GM15510 (cell line): ENCODE measurements around the gene MACO1.
"Not testable (repeated sequence)": the region's sequence is repeated elsewhere in the genome, so short reads cannot be mapped to it uniquely, and the experiment has no call there.

ENCODE experiments used
- POLR2A ChIP-seq: IDR thresholded peaks from 3 replicates; pipeline ENCODE4 v1.6.1; 2011; ENCODE audit warnings: borderline replicate concordance; ENCODE audit not compliant: insufficient read length; ENCODE audit errors: extremely low read depth

The MACO1 gene, protein sequence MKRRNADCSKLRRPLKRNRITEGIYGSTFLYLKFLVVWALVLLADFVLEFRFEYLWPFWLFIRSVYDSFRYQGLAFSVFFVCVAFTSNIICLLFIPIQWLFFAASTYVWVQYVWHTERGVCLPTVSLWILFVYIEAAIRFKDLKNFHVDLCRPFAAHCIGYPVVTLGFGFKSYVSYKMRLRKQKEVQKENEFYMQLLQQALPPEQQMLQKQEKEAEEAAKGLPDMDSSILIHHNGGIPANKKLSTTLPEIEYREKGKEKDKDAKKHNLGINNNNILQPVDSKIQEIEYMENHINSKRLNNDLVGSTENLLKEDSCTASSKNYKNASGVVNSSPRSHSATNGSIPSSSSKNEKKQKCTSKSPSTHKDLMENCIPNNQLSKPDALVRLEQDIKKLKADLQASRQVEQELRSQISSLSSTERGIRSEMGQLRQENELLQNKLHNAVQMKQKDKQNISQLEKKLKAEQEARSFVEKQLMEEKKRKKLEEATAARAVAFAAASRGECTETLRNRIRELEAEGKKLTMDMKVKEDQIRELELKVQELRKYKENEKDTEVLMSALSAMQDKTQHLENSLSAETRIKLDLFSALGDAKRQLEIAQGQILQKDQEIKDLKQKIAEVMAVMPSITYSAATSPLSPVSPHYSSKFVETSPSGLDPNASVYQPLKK

DNA sequence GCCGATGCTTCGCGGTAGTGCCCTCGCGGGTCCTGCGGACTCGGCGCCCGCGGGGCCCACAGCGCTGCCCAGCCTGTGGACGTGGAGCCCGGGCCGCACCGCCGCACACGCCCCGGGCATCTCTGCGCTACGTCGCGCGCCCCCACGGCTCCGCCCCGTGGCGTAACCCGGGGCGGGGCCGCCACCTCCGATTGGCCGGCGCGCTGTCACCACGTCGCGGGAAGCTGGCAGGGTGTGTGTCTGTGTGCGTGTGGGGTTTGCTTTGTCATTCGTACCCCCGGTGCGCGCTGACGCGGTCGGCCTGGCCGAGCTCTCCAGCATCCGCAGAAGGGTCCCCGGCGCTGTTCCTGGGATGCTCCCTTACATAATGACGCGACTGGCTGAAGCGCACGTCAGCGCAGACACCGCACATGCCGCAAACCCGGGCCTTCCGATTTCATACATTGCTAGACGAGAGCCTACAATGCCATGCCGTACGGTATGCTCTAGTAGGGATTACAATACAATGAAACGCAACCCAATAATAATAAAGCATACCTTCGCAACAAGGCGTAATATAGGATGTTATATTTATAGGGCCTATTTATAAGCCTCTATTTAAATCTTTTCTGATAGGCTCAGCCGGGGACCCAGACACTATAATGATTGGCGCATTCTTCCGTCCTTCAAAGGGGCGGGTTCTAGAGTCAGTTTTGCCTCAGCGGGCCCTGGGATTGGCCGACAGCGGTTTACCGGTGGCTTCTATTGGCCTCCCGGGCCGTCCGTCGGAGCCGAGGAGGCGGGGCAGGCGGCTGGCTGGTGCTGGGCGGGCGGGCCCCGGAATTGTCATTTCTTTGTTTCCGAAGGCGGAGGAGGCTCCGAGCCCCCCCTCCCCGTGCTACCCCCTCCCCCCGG, at the start of gene MACO1:
TSS of gene MACO1 (plus strand) at position 825 of the 894 bp plus-strand sequence. CDS start 202 bp downstream, outside the sequence.
- TF ChIP-seq POLR2A, result peak; percentile 82

DNA sequence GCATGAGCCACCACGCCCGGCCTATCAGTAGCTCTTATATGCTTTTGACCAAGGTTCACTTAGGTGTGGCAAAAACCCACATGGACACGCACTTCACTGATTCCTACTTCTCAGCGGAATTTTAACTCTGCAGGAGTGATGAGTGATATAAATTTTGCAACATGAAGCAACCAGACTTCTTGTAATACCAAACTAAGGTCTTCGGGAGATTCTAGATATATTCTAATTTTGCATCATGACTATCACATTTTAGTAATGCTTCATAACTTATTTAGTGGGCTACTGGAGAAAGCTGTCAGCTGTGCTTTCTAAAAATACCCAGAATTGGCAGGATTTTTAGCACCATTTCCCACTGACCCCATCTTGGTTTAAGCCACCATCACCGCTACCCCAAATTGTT, 37.9 kb upstream of the MACO1 start:
- no peak for TF ChIP-seq POLR2A

DNA sequence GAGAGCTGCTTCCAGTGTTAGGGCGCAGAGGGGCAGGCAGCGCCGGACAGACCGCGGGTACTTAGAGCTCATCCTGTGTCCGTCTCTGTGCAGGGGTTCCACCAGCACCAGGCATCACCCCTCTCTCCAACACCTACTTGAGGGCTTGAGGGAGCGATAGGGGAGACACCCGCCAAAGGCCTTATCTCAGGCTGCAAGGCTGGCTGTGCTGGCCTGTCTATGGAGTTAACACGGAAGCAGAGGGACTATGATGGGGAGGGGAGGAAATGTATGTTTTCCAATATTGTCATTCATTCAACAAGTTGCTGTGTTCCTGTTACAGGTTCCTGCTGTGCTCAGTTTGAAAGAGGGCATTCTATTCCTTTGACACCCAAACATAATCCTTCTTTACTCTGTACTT, 10.0 kb upstream of the MACO1 start, which contains the start of gene RHCE:
TSS of gene RHCE (minus strand) at position 111 of the 400 bp plus-strand sequence. CDS start at position 72, 39 bp downstream.
- not testable (repeated sequence) for TF ChIP-seq POLR2A

DNA sequence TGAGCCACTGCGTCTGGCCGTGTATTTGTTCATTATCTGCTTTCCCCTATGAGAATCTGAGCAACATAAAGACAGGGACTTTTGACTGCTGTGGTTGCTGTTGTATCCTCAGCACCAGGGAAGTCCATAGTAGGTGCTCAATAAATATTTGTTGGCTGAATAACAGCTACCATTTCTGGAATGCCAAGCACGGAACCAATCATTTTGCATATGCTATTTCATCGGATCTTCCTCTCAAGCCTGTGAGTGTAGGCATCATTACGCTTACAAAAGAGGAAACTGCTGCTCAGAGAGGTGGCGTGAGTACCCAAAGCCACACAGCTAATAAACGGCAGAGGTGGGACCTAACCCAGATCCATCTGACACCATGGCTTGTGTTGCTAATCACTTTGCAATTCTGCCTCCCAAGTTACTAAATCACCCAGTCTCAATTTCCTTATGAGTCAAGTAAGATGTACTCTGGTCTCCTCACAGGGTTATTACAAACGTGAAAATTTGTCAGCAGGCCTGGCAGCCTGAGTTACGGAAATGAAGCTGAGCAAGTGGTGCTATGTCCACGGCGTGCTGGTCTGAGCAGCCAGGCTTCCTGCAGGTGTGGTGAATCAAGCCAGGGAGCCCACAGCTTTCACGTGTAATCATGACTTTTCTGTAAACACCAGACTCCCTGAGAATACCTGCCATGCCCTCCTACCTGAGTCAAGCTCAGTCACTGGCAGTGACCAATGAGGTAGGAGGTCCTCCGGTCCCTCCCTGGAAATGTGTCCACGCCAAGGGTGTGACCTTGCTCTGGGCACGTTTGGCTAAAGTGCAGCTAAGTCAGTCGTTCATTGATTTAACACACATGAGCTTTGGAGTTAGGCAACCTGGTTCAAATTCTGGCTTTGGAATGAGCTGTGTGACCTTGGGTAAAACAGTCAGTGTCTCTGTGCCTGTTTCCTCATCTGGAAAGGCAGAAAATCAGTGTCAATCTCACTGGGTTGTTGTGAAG, 5.3 kb upstream of the MACO1 start:
- no peak for TF ChIP-seq POLR2A

DNA sequence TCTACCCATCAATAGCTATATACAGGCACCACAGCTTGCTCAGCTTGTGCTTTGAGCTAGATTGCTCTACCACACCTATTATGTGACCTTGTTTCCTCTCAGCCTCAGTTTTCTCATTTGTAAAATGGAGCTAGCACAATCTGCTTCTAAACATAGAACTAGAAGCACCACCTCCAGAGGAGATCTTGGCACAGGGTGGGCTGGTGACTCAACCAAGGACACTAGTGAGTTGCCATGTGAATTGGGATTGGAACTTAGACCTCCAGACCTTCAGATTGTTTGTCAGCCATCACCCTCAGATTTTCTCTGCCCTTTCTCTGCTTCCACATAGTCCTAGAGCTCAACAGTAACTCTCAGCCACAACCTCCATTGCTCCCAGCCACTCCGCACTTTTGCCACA, 3.0 kb upstream of the MACO1 start:
- TF ChIP-seq POLR2A, result no peak

DNA sequence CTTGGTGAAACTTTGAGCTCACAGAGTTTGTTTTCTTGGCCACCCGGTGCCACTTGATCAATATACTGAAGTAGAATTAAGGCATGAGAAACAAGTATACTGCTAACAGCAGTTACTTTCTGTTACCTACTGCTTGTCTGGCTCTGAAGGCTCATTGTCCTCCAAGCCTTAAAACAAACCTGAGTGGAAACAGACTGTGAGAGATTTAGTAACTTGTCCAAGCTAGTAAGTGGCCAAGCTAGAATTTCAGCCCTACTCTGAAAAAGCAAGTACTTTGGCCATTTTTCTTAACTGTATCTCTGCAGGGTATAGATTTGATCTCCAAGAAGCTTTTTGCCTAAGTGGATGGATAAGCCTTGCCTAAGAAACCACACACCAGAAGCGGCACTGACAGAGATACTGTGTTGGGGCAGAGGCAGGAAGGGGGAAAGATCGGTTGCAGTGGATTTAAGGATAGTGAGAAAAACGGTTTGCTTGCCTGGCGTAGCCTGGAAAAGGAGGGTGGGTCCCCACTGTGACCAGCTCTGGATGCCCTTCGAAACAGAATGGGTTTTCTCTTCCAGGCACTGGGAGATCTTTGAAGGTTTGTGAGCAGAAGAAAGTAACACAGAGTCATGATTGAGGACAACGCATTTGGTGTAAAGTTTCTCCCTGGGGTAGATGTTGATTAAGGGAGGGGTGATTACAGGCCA, 2.1 kb upstream of the MACO1 start:
- no peak for TF ChIP-seq POLR2A

DNA sequence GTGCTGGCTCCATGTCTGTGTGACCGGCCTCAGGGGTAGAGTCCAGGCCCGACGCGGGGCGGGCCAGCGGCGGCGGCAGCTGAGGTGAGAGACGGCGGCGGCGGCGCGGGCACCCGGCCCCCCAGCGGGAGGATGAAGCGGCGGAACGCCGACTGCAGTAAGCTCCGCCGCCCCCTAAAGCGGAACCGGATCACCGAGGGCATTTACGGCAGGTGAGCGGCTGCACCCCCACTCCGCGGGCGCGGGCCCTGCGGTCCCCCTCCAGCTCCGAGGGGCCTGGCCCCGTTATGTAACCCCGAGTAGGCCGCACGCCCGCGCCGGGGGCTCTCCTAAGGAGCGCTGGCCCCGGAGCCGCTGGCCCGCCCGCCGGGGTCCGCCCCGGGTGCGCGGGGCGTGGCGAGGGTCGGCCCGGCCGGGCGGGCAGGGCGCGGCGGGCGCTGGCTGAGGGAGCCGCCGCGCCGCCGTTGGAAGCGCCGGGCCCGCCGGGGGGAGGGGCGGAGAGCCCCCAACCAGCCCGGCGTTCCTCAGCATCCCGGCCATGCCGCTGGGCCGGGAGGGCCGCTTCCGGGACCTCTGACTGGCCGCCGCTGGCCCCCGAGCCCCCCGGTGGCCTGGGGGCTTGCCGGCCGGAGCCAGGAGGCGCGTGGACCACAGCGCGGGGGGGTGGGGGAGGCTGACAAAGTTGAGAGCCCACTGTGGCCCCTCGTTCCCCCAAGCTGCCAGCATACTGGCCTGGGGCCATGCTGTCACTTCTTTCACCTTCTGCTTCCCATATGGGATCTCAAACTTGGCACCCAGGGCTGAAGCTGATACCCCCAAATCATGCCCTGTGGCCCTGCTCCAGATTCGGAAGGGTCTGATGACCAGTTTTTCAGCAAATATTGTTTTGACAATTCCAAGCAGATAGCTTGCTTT, 527 bp downstream of the MACO1 start:
- TF ChIP-seq POLR2A, result no peak

DNA sequence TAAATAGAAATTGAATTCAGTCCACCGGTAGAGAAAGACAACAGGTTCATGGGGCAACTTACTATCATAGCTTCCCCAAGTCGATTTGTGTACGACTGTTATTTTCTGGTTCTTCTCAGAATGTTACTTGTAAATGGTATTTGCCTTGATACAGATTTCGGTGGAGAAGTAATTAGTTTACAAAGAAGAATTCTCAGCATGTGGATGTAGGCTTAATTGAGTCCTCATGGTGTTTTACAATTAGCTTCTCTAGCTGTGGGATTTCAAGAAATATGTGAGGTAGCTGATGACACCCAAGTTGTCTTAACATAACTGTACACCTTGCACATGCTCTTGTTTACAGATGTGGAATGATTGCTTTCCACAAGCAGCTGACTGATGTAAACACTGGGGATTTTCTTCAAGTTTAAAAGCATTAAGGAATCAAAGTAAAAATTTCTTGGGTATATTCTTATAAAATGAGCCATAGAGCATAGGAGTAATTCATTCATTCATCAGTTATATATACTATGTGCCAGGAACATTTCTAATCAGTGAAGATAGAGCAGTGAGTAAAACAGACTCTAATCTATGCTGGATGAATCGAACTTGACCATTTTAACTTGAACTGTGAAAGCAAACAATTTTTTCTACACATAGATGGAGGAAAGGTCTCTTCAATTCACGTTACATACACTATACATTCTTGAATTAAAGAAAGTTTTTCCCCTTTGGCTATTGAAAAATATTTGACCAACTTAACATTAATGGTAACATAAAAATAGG, 1.4 kb downstream of the MACO1 start:
- TF ChIP-seq POLR2A, result no peak

DNA sequence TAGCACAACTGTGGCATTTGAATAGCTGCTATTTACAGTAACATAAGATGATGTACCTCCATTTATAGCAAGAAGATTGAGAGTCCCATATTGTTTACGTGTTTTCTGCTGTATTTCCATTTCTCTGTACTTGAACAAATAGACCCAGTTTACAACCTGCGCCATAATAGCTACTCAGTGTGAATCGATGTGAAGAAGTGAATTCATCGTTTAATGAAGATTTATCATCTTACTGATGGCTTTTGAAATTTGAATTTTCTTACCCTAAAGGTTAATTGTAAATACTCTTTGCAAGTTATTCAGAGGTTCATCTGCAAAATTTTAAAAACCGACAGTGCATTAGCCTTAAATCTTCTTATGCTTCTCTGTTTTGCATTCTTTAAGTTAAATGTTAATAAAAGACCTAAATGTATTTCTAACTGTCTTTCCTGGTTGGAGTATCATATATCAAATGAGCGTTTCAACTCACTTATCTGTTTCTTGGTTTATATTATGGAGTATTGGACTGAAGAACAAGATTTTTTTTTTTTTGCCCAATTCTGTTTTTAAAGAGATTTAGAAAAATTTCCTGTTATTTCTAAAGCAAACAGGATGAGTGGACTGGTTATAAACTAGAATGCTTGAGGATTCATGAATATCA, 2.2 kb downstream of the MACO1 start:
- no peak for TF ChIP-seq POLR2A

DNA sequence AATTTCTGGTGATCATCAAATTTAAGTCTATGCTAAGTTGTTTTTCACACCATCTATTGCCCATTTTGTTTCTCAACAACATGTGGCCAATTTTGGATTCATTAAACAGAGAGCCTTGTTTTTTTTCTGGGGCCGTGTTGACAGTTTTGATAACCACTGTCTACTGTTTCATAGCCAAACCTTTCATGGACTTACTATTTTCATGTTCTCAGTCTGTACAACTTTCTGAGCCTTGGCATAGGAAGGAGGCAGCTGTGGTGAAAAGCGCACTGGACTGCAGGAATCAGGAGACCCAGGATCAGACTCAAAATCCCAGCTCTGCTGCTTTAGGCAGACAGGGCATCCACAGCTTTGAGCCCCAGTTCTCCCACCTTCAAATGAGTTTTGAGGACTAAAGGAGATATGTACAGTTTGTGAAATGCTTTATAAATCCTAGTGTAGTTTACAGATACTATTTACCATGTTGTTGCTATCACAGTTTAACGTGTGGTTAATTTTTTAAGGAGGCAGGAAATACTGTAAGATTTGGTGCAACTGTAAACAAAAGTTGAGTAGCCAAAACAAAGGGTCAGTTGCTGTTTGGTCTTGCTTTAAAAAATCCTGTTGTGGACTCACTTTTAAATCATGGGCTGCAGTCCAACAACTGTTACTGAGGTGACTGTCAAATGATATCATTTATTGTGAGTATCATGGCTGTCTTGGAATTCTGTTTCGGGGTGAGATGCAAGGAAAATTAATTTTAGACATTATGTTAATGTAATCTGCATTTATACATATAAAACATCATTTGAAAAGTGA, 2.9 kb downstream of the MACO1 start:
- TF ChIP-seq POLR2A, result no peak
